ENCODE measurements around the gene SUGP2. TPM values are rescaled to one million over a fixed set of nuclear protein-coding genes. Genes with fewer than 3 reads are reported as not detected.
A peak's percentile ranks its signal among the peaks of the same experiment; 100 is the strongest.

Gene SUGP2
- polyA plus RNA-seq, 1 donor (not counting 4 experiments of a cell fraction or from before 2014, with no cell fraction given) = 51.2 TPM

- H4K20me1 ChIP-seq (ENCODE audit: control insufficient read depth, extremely low read depth, insufficient read depth, low read length) = peaks cover 3% of the 10 kb centered on the region
- no peak overlapping the region for H3K9ac ChIP-seq (ENCODE audit: control insufficient read depth, extremely low read depth, insufficient read depth, low read length)
- FAIRE-seq = peak; percentile 46
- no peaks in the 10 kb centered on the region for H3K9me1 ChIP-seq (ENCODE audit: control insufficient read depth, extremely low read depth, insufficient read depth, low read length)
- TF ChIP-seq CTCF (optimal IDR thresholded peaks at IDR 0.05 in 1 of 3, IDR thresholded peaks at IDR 0.05 in 1 of 3, conservative IDR thresholded peaks at IDR 0.05 in 1 of 3; ENCODE audit: extremely low read depth in 1 of 3, insufficient read depth in 2 of 3, low read length in 3 of 3) (peak; percentile 41 to 59 (median 57)), EZH2 (IDR thresholded peaks at IDR 0.05; ENCODE audit: low read length) (no peak)
- no peak overlapping the region for H3K27ac ChIP-seq (ENCODE audit: control insufficient read depth, insufficient read depth, low read length)
- H3K4me1 ChIP-seq (ENCODE audit: control insufficient read depth, extremely low read depth, insufficient read depth, low read length) = no peaks in the 10 kb centered on the region
- no peak for DNase-seq (ENCODE audit: low read depth, low spot score)
- H3K4me2 ChIP-seq (ENCODE audit: control insufficient read depth, extremely low read depth, insufficient read depth, low read depth, low read length) = no peak overlapping the region
- H3K27me3 ChIP-seq (ENCODE audit: control insufficient read depth, extremely low read depth, insufficient read depth, low read length) = no peaks in the 10 kb centered on the region
- no peak overlapping the region for H2AFZ ChIP-seq (ENCODE audit: control insufficient read depth, low read length)
- H3K9me3 ChIP-seq (ENCODE audit: control insufficient read depth, low read depth, low read length) = no peaks in the 10 kb centered on the region
- no peaks in the 10 kb centered on the region for H3K79me2 ChIP-seq (ENCODE audit: control insufficient read depth, insufficient read depth, low read length)
- H3K36me3 ChIP-seq (ENCODE audit: control insufficient read depth in 2 of 2, extremely low read depth in 1 of 2, insufficient read depth in 2 of 2, low read length in 2 of 2) = peaks cover 39 to 41% of the 10 kb centered on the region in 2 experiments
- H3K4me3 ChIP-seq (ENCODE audit: control insufficient read depth in 2 of 3, extremely low read depth in 1 of 3, insufficient read depth in 2 of 3, low read depth in 1 of 3, low read length in 3 of 3) = no peak overlapping the region
- dilution Hi-C loops (cut with MboI; ENCODE audit: extremely low pct_ligation_motif_present, low sequenced_read_pairs) = no loop called here
Measured at GRCh38 chr19:18995804-18996241, 37.5 kb downstream of the SUGP2 start.

GRCh38 chr19:18993115-18993514, 40.2 kb downstream of the SUGP2 start:
- DNase-seq (ENCODE audit: low read depth, low spot score) (no peak), FAIRE-seq (no peak)
- Histone ChIP-seq H3K4me3 (ENCODE audit: control insufficient read depth in 2 of 3, extremely low read depth in 1 of 3, insufficient read depth in 2 of 3, low read depth in 1 of 3, low read length in 3 of 3) (no peak overlapping the region), H3K27ac (ENCODE audit: control insufficient read depth, insufficient read depth, low read length) (no peak overlapping the region), H3K4me2 (ENCODE audit: control insufficient read depth, extremely low read depth, insufficient read depth, low read depth, low read length) (no peak overlapping the region), H3K9me3 (ENCODE audit: control insufficient read depth, low read depth, low read length) (no peaks in the 10 kb centered on the region), H3K9ac (ENCODE audit: control insufficient read depth, extremely low read depth, insufficient read depth, low read length) (no peak overlapping the region), H3K79me2 (ENCODE audit: control insufficient read depth, insufficient read depth, low read length) (no peaks in the 10 kb centered on the region), H3K9me1 (ENCODE audit: control insufficient read depth, extremely low read depth, insufficient read depth, low read length) (no peaks in the 10 kb centered on the region), H4K20me1 (ENCODE audit: control insufficient read depth, extremely low read depth, insufficient read depth, low read length) (no peaks in the 10 kb centered on the region), H3K36me3 (ENCODE audit: control insufficient read depth in 2 of 2, extremely low read depth in 1 of 2, insufficient read depth in 2 of 2, low read length in 2 of 2) (peaks cover 23 to 30% of the 10 kb centered on the region in 2 experiments), H3K4me1 (ENCODE audit: control insufficient read depth, extremely low read depth, insufficient read depth, low read length) (no peaks in the 10 kb centered on the region), H3K27me3 (ENCODE audit: control insufficient read depth, extremely low read depth, insufficient read depth, low read length) (no peaks in the 10 kb centered on the region), H2AFZ (ENCODE audit: control insufficient read depth, low read length) (no peak overlapping the region)
- no peak for TF ChIP-seq CTCF (optimal IDR thresholded peaks at IDR 0.05 in 1 of 3, IDR thresholded peaks at IDR 0.05 in 1 of 3, conservative IDR thresholded peaks at IDR 0.05 in 1 of 3; ENCODE audit: extremely low read depth in 1 of 3, insufficient read depth in 2 of 3, low read length in 3 of 3)
- no peak for TF ChIP-seq EZH2 (IDR thresholded peaks at IDR 0.05; ENCODE audit: low read length)
- dilution Hi-C loops (cut with MboI; ENCODE audit: extremely low pct_ligation_motif_present, low sequenced_read_pairs) = no loop called here

Measured in keratinocyte (primary cell).